PFSK-1 (cell line): ENCODE results near the gene KCNQ1.

Source experiments
- FOXP2 ChIP-seq: optimal IDR thresholded peaks from 2 replicates; pipeline ENCODE3; 2011; ENCODE audit warnings: borderline replicate concordance, control low read depth, inconsistent platforms; ENCODE audit not compliant: insufficient read depth; ENCODE audit errors: extremely low read length, extremely low read depth
- POLR2AphosphoS5 ChIP-seq: IDR thresholded peaks from 2 replicates; pipeline ENCODE4 v1.6.1; 2012; ENCODE audit warnings: low read depth, mild to moderate bottlenecking, control low read depth, low read length, moderate library complexity
- SIN3A ChIP-seq: IDR thresholded peaks from 2 replicates; pipeline ENCODE4 v1.6.1; 2012; ENCODE audit warnings: mild to moderate bottlenecking, low read length, moderate library complexity, borderline replicate concordance; ENCODE audit not compliant: insufficient read depth
- TAF1 ChIP-seq: IDR thresholded peaks from 2 replicates; pipeline ENCODE4 v1.6.1; 2012; ENCODE audit warnings: low read length, control low read depth, borderline replicate concordance; ENCODE audit not compliant: insufficient read depth
- TF ChIP-seq, protein P1 (sequence below), 2 experiments: IDR thresholded peaks; 2 replicates each; pipeline versions ENCODE4 v1.6.1 to v1.8.0; 2011 to 2012; ENCODE audit warnings: low read depth in 2 of 2, low read length in 2 of 2, control low read depth in 1 of 2, inconsistent platforms in 1 of 2, mild to moderate bottlenecking in 1 of 2, moderate library complexity in 1 of 2; ENCODE audit not compliant: insufficient read depth in 1 of 2

KCNQ1 gene

DNA sequence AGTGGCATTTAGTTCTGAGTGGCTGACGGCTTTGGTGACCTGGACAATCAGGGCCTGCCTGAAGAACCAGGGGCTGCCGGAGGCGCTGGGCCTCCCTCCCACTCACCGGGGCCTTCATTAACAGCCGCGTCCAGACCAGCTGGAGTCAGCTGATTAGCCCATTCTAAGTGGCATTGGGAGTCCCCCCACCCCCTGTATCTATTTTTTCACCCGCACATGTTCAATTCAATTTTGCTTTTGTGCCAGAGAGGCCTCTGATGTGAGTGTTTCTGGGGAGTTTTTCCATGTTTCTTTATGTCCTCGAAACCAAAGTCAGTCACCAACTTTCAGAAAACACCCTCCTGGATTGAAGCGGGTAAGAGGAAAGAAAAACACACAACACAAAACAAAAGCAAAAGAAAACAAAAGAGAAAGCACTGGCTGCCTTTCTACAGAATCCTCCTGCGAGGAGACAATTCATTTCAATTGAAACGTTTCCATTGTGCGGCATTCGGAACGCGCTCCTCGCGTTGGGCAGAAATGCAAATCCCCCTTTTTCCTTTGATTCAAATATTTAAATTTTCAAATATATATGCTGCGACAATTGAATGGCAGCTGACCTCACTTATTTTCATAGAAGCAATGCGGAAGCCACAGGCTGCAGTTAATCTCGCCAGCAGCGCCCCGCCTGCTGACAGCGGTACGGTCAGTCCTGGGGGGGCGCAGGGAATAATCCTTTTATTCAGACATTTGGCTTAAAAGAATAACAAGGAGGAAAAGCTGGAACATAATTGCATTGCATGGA is 423.1 kb downstream of the KCNQ1 start:
- no peak for TF ChIP-seq SIN3A
- TF ChIP-seq, protein P1, sequence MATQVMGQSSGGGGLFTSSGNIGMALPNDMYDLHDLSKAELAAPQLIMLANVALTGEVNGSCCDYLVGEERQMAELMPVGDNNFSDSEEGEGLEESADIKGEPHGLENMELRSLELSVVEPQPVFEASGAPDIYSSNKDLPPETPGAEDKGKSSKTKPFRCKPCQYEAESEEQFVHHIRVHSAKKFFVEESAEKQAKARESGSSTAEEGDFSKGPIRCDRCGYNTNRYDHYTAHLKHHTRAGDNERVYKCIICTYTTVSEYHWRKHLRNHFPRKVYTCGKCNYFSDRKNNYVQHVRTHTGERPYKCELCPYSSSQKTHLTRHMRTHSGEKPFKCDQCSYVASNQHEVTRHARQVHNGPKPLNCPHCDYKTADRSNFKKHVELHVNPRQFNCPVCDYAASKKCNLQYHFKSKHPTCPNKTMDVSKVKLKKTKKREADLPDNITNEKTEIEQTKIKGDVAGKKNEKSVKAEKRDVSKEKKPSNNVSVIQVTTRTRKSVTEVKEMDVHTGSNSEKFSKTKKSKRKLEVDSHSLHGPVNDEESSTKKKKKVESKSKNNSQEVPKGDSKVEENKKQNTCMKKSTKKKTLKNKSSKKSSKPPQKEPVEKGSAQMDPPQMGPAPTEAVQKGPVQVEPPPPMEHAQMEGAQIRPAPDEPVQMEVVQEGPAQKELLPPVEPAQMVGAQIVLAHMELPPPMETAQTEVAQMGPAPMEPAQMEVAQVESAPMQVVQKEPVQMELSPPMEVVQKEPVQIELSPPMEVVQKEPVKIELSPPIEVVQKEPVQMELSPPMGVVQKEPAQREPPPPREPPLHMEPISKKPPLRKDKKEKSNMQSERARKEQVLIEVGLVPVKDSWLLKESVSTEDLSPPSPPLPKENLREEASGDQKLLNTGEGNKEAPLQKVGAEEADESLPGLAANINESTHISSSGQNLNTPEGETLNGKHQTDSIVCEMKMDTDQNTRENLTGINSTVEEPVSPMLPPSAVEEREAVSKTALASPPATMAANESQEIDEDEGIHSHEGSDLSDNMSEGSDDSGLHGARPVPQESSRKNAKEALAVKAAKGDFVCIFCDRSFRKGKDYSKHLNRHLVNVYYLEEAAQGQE (IDR thresholded peaks at IDR 0.05; ENCODE audit: insufficient read depth in 1 of 2, low read depth in 2 of 2, low read length in 2 of 2): no peak
- no peak for TF ChIP-seq POLR2AphosphoS5
- no peak for TF ChIP-seq TAF1
- TF ChIP-seq FOXP2: no peak

DNA sequence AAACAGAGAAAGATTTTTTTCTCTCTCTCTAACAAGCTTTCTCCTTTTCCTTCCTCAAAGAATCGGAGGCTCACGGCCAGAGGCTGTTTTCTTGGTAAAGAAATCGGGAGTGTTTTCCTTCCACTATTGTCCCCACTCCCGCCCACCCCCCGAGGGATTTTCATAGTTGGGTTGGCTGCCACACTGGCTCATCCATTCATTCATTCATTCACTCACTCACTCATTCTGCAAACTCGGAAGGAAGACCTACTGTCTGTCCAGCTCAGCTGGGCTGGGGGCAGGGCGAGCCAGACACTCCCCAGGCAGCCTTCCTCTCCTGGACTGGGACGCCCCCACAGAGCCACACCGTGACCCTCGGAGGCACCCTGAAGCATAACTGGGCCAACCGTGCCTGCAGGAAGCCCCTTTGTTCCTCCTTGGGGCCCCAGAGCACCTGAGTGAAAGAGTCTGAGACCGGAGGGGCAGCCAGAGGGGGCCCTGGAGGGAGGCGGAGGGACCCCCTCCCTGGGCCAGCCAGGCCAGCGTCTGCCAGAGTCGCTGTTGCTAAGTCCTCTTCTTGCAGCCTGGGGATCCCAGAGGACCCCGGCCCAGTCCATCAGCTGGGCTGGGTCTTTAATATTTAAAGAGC is 423.8 kb downstream of the KCNQ1 start:
- TF ChIP-seq, protein P1 (IDR thresholded peaks at IDR 0.05; ENCODE audit: insufficient read depth in 1 of 2, low read depth in 2 of 2, low read length in 2 of 2): no peak
- TF ChIP-seq TAF1 (no peak), FOXP2 (no peak)

GRCh38 chr11:2869134-2869526 is 424.3 kb downstream of the KCNQ1 start:
- TF ChIP-seq, protein P1 (IDR thresholded peaks at IDR 0.05; ENCODE audit: insufficient read depth in 1 of 2, low read depth in 2 of 2, low read length in 2 of 2): no peak
- TF ChIP-seq SIN3A: no peak
- no peak for TF ChIP-seq FOXP2
- TF ChIP-seq POLR2AphosphoS5: no peak
- TF ChIP-seq TAF1: no peak

- no peak for TF ChIP-seq FOXP2
- TF ChIP-seq TAF1: no peak
- no peak for TF ChIP-seq SIN3A
- no peak for TF ChIP-seq POLR2AphosphoS5
- TF ChIP-seq, protein P1 (IDR thresholded peaks at IDR 0.05; ENCODE audit: insufficient read depth in 1 of 2, low read depth in 2 of 2, low read length in 2 of 2): no peak
Measured at GRCh38 chr11:2869561-2870427, 425.0 kb downstream of the KCNQ1 start.
